ENCODE measurements around the gene C1orf174.

GRCh38 chr1:3948344-3948743 is 48.3 kb upstream of the C1orf174 start:
- TF ChIP-seq CTCF (conservative IDR thresholded peaks at IDR 0.05 in 1 of 2, IDR thresholded peaks at IDR 0.05 in 1 of 2; ENCODE audit: low read depth in 1 of 2, low read length in 2 of 2) (no peak), EZH2 (IDR thresholded peaks at IDR 0.05; ENCODE audit: low read length, missing control alignments) (no peak)

All from fibroblast of lung (primary cell).